GM10266 (cell line): ENCODE results near the gene MITF.

Experiments
- DNase-seq: peaks from one replicate; pipeline ENCODE4 v3.0.0; 2012; ENCODE audit errors: extremely low spot score
- CTCF ChIP-seq: IDR thresholded peaks from 2 replicates; pipeline ENCODE4 v1.5.1; 2012; ENCODE audit warnings: mild to moderate bottlenecking, low read depth; ENCODE audit not compliant: control insufficient read depth, insufficient read depth; ENCODE audit errors: missing control alignments

MITF gene

GRCh38 chr3:69807674-69808073 lies 68.4 kb downstream of the MITF start:
- TF ChIP-seq CTCF: no peak
- no peak for DNase-seq

- DNase-seq: no peak
- no peak for TF ChIP-seq CTCF
These were observed 70.0 kb downstream of the MITF start for GRCh38 chr3:69809076-69809835.

- TF ChIP-seq CTCF: no peak
- DNase-seq: no peak
These were observed 72.5 kb downstream of the MITF start for GRCh38 chr3:69811452-69812401.

- no peak for DNase-seq
These were observed 76.7 kb downstream of the MITF start for GRCh38 chr3:69815970-69816369.

GRCh38 chr3:69817988-69818387 lies 78.7 kb downstream of the MITF start:
- DNase-seq: no peak
- TF ChIP-seq CTCF: no peak

More at GRCh38 chr3:69815970-69816369, 76.7 kb downstream of the MITF start:
- TF ChIP-seq CTCF: no peak

GRCh38 chr3:69819282-69819681 lies 80.0 kb downstream of the MITF start:
- DNase-seq: no peak
- TF ChIP-seq CTCF: no peak

GRCh38 chr3:69821133-69821532 lies 81.9 kb downstream of the MITF start:
- no peak for TF ChIP-seq CTCF
- DNase-seq: no peak
